ENCODE measurements around the gene LZTS2.

GRCh38 chr10:100976906-100977305, 22.7 kb upstream of the LZTS2 start:
- TF ChIP-seq CTCF (conservative IDR thresholded peaks at IDR 0.05; ENCODE audit: low read depth, low read length) (no peak), EZH2 (IDR thresholded peaks at IDR 0.05; ENCODE audit: borderline replicate concordance, low read depth, low read length, poor library complexity, severe bottlenecking) (no peak)
